GM21825 (cell line): ENCODE measurements around the gene TRIM36.

Experiments
- ATAC-seq: cut with Tn5 transposase; IDR thresholded peaks from one replicate; pipeline ENCODE4 v1.9.1; 2021; ENCODE audit warnings: mild to moderate bottlenecking, moderate library complexity; ENCODE audit not compliant: unreplicated experiment

The TRIM36 gene, protein sequence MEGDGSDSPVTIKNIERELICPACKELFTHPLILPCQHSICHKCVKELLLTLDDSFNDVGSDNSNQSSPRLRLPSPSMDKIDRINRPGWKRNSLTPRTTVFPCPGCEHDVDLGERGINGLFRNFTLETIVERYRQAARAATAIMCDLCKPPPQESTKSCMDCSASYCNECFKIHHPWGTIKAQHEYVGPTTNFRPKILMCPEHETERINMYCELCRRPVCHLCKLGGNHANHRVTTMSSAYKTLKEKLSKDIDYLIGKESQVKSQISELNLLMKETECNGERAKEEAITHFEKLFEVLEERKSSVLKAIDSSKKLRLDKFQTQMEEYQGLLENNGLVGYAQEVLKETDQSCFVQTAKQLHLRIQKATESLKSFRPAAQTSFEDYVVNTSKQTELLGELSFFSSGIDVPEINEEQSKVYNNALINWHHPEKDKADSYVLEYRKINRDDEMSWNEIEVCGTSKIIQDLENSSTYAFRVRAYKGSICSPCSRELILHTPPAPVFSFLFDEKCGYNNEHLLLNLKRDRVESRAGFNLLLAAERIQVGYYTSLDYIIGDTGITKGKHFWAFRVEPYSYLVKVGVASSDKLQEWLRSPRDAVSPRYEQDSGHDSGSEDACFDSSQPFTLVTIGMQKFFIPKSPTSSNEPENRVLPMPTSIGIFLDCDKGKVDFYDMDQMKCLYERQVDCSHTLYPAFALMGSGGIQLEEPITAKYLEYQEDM

DNA sequence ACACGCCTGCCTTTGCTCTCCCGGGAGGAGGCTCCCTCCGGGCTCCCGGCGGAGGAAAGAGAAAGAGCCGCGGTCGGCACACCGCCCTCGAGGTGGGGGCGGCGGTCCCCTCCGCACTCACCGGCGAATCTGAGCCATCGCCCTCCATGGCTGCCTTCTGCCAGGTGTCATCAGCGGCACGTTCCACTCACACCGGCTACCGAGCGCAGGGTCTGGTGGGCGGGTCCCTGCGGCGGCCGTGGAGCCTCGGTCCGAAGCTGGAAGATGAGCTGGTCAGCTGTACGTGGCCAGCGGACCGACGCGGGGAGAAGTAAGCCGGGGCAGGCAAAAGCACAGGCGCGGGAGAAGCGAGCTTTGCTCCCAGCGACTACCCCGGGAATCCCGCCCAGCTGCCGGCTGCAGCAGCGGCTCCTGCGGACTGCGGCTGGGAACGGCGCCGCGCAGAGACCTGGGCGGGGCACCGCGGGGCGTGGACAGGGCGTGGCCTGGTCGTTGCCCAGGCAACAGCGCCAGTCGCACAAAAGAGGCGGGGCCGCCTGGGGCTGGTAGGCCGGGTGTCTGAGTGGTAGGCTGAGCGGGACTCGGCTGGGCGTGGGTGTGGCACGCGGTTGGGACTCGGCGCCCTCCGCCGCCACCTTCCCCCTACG lies at the start of gene TRIM36:
Gene TRIM36 (minus strand): TSS at position 422 of the 647 bp plus-strand sequence. CDS start 274 bp downstream, at position 148.
- ATAC-seq = peak; percentile 98

DNA sequence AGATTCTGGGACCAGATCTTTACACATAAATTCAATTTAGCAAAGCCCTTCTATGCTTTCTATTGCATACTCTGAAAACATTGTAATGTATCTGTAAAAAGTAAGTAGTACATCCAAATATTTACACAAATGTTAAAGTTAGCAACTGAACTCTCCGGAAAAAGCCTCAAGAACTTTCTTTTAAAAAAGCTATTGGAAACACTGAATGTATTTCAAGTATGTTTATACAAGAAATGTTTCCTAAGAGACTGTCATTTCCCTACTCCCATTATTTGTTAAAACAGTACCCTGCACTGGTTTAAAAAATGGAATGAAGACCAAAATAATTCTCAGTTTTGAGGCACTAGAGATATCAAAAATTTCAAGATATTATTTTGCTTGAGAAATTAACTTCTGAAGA lies 44.8 kb upstream of the TRIM36 start:
- no peak for ATAC-seq

DNA sequence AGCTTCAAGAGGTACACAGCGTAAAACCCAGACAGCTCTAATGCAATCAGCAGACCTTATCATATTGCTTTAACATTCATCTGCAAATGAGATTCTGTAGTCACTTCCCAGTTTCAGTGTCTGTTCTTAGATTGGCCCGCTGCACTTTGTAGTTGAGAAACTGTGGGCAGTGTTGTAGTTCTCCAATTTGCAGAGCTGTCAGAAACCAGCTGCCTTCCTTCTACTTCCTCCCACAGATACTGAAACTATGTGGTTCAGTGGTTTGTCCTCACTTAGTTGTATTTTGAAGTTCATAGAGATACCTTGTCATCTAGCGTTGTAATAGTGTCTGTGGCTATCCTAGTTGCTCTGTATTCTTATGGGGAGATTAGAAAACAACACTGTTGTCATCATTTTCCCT lies 39.6 kb upstream of the TRIM36 start:
- ATAC-seq = peak; percentile 100

DNA sequence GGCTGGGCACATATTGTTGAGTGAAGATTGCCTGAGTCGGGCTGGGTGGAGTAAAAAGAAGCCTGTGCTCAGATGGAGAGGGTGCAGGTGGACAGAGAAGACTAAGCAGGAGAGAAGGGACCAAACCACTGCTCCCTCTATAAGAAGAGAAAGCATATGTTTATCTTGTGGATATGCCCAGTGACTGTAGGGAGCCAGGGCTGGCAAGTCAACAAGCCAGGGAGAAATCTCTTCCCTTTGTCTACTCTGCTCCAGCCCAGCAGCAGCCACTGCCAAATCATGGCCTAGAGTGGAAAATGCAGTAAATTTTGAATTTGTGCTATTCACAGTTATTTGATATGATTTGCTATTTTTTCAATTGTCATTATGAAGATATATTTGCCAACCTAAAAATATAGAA lies 33.2 kb upstream of the TRIM36 start:
- no peak for ATAC-seq

DNA sequence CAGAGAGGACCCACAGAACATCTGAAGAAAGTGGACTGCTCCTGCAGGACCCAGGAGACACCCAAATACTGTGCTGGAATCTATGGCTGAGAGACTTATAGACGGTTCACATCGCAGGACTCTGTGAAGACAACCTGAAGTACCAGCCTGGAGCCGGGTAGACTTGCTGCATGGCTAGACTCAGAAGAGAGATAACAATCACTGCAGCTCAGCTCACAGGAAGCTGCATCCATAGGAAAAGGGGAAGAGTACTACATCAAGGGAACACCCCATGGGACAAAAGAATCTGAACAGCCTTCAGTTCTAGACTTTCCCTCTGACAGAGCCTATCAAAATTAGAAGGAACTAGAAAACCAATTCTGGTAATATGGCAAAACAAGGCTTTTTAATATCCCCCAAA lies 26.5 kb upstream of the TRIM36 start:
- ATAC-seq = no peak

DNA sequence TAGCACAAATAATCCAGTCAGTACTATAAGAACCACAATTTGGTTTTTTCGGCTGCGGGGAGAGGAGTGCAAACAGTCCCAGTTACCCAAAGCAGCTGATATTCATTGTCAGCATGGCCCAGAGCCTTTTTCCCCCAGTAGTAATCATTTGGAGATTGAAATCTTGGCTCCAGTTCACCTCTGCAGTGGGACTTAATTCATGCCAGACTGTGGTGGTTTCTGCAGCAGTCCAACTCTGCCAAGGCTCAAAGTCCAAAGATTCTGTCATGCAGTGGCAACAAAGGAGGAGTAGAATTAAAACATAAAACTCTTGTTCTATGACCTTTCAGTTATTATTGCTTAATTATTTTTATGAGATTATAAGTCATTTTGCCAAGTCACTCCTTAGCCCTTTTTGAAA lies 25.0 kb upstream of the TRIM36 start:
- no peak for ATAC-seq

DNA sequence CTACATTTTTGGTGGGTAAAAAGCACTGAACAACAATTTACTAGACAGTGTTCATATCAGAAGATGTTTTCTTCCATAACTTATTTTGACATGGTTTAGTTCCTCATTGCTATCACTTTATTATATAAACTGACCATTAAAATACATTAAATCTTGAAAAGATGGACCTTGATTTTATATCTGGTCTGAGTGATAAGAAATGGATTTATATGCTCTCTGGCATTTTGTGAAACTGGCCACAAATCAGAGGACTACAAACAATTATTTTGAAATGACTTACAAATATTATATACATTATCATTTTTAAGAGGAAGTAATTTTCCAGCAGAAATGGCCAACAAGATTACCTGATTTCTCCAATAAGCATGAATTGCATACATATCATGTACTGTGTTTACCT lies 23.6 kb upstream of the TRIM36 start:
- no peak for ATAC-seq

DNA sequence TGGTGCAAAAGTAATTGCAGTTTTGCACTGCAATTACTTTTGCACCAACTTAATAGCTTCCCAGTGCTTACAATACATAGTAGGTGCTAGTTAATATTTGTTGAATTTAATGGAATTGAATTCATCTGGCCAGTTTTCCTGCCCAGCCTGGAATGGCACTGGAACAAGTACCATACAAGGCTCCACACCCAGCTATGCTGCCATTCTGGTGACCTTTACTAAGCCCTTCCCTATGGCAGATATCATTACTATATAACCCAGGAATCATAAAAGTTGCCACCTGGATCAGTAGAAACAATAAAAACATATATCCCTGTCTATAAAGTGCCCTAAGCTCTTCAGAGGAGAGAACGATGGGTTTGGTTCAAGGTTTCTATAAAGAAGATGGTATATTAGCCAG lies 22.4 kb upstream of the TRIM36 start:
- ATAC-seq = no peak

DNA sequence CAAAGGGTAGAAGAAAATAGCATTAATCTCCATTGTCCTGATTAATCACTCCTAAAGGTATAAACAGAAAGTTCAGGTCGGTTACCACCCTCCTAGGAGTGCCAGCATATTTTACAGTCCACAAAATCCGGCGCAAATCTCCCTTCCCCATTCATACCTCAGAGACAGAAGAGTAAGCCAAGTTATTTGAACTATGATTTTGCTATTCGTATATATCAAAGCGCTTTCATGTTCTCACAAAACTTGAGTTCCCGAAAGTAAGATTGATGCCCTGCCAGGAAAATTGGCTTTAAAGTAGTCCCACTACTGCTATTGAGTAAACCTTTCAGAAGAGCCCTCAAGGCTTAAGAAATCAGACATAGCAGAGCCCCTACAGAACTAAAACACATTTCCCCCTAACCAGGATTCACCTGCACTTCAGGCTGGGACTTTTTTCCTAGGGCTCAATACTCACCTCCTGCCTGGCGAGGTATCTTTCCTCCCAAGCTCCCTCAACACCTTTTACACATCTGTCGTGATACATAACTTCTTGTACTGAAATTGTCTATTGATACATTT lies 21.8 kb upstream of the TRIM36 start:
- no peak for ATAC-seq

DNA sequence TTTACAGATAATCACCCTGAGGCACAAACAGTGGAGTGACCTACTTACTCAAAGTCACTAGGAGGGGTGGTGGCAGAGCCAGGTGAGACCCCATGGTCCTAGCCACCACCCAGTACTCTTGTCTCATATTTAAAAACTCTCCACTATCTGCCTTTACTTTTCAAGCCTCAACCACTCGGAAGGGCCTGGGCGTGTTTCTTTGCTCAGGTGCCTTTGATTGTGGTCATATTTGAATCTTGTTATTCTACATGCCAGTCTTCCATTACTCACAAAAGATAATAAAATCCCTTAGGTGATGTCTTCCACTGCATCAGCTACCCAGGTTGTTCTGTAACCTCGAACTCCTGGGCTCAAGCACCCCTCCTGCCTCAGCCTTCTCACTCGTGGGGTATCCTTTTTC lies 20.7 kb upstream of the TRIM36 start:
- no peak for ATAC-seq

DNA sequence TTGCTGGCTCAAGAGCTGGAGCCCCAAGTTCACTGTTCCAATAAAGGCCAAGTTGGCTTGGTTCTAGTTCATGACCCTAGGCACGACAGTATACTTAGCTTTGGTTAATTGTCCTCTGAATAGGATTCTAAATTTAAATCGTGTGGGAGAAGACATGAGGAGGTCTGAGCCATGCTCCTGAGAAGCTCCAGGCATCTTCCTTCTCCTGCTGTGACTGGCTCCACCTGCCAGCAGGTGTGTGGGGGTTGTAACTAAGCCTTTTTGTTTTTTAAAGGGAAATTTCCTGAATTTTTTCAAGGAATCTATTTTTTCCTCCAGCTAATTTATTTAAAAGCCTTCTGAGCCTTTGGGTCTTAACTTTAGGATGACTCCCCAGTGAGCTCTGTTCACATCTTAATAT lies 20.2 kb upstream of the TRIM36 start:
- ATAC-seq = no peak

DNA sequence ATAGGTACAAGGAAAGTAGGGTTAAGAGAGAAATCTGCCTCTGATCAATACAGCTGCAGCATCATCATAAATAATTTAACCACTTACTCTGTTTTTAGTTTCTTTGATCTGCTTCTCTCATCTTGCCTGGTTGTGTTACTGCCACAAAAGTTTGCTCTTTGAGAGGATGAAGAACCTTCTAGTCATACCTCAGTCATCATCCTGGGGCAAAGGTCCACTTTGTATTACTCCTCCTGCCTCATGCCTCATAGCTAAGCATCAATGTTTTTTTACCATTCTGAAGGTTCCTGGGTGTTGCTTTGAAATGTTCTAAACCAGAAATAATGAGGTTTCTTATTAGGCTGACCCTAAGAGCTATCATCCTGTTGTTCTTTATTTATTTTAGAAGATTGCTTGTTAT lies 17.1 kb upstream of the TRIM36 start:
- no peak for ATAC-seq

DNA sequence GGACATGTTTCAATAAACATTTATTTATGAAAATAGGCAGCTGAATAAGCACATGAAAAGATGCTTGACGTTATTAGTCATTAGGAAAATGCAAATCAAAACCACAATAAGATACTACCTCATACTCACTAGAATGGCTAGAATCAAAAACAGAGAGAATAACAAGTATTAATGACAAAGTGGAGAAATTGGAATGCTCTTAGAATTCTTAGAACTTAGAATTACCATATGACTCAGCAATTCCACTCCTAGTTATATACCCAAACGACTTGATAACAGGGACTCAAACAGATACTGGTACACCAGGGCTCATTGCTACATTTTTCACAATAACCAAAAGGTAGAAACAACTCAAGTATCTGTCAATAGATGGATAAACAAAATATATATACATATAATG lies 15.1 kb upstream of the TRIM36 start:
- ATAC-seq = no peak

DNA sequence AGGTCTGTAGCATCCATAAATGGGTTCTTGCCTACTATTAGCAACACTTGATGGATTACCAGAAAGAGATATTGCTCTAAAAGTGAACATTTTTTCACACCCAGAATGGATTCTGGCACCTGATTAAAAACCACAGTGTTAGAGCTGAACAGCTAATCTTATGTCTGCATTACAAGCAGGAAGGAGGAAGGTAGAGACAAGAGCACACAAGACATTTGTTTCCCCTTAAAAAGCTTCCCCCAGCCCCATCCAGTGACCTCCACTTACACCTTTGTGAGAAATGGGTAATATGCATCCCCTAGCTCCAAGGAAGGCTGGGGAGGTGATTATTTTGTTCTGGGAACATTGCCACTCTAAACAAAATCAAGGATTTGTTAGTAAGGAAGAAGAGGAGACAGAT lies 12.0 kb upstream of the TRIM36 start:
- no peak for ATAC-seq

DNA sequence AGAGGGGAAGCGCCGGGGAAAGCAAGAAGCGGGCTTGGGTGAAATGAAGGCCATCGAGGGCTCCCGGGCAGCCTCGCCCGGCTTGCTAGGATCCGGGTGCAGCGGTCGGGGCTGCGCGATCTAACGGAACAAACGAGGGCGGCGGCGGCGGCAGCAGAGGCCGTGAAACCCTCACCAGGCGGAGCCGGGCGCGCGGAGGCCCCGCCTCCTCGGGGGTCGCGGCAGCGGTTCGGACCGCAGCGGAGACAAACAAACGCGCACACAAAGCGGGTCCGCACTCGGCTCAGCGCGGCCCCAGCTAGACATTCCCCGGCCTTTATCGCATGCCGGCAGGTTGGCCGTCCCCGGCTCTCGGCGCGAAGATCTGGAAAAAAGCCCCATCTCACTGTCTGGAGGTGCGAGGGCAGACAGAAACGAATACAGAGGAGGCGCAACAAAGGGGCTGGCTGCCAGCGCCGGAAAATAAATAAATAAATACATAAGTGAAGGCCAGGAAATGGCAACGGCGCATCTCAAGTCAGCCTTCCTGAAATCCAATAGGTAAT lies 10.5 kb upstream of the TRIM36 start:
- ATAC-seq = peak; percentile 67

DNA sequence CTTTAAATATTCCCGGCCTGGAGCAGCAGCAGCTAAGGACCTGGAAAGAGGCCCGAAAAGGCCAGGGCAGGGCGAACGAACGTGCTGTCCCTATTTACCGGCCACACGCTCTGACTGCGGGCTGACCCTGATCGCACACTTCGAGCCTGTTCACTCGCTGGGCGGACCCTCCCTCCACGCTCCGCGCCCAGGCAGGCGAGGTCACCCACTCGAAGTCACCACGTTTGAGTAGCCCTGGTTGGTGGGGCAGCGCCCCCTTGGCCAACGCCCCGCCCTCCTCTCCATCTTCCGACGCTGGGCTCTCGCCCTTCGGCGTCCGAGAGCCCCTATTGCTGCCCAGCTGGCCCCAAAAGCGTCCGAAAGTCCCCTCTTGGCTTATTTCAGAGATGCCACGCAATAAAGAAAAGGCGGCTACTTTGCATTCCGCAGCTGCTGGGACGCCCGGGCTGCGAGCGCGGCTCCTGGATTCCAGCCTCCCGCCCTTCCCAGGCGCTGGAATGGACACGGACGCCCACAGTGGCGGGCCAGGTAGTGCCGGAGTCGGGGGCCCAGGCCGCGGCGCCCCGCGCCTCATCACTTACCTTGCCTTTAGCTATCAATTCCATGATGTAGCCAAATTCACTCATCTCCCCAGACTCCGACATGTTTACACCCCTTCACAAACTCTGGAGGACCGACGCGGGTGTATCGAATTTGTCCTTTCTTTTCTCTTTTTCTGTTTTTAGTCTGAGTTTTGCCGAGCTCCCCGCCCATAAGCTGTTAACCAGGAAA lies 9.9 kb upstream of the TRIM36 start:
- peak; percentile 41 for ATAC-seq

DNA sequence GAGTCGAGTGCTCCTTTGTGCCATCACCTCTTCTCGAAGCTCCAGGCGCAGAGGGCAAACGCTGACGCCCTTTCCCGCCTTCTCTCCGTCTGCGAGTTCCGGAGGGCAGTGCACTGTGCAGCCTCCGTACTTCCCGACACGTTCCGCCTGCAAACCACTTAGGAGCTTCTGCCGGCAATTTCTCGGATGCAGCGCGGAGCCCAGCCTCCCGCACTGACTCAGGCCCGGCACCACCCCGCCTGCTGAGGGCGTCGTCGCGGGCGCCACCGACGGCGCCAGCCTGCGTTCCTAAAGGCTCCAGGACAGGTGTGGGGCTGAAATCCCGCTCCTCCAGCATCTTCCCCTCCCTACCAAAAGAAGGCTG lies 9.3 kb upstream of the TRIM36 start:
- no peak for ATAC-seq

DNA sequence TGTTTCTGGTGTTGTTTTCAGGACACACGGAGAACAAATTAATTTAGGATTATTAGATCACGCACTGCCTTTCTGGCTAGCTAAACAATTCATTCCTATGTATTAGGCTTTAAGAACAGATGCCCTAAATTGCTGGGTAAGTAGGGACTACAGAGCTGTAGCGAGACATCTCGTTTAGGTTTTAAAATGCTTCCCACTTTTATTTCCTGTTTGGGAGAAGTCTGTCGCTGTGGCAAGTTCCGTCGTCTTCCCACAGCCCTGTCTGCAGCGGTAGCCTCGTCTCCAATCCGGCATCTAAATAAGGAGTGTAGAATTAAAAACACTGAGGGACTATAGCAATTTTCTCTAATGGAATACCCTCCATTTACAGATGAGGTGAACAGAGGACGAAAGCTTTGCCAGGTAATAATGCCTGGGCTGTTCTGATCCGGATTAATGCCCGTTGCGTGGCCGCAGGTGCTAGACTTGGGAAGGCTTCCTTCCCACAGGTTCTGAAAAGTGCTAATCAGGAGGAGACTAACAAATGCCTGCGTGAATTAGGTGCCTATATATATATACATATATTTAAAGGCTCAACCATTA lies 1.3 kb upstream of the TRIM36 start:
- no peak for ATAC-seq

DNA sequence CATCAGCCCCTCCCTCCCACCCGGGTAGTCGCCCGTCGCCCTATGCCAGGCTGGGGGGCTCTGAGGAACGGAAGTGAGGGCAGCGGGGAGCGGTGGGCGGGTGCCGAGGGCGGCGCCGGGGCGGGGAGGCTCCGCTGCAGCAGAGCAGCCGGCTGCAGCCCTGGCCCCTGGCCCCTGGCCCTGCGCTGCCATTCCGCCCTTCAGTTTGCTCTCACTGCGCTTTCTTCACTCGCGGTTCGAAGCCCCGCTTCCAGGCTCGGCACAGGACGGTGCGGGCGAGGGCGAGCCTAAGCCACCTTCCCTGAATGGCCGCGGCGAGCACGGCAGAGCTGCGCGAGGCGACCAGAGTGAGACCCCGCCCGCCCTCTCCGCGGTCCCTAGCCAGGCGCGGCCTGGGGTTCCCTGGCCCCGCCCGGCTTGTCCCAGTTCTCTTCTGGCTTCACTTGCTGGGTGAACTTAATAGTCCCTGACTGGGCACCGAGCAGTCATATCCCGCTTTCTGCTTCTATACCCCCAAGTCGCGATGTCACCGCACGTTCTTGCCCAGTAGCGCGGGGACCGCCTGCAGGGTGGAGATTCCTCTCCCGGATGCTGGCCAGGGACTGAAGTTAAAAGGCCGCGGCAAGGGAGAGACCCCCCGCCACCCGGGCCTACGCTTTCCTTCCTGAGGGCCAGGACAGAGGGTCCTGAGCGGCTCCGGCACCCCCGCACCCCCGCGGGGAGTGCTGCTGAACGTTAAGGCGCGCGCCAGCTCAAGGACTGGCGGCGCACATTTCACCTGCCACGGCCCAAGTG lies 623 bp upstream of the TRIM36 start:
- ATAC-seq = peak; percentile 45
